Fibroblast of the aortic adventitia (primary cell): ENCODE measurements around the gene TSPAN16. TPM values are rescaled to one million over a fixed set of nuclear protein-coding genes. Genes with fewer than 3 reads are reported as not detected.

Experiments used
- DNase-seq: peaks from one replicate; pipeline ENCODE4 v3.0.0-alpha.2; 2010; ENCODE audit warnings: low read depth
- H3K4me3 ChIP-seq: 2 replicates; pipeline ENCODE4 v1.5.1; 2011; ENCODE audit warnings: low read depth, mild to moderate bottlenecking, control low read depth, low read length, moderate library complexity
- total RNA-seq: library from RNA; depleted of rRNA; stranded (reverse); fragments of >200 nt; gene quantifications from 2 replicates; pipeline ENCODE4 v1.2.3, GENCODE V29; 2012; ENCODE audit warnings: low replicate concordance
- TF ChIP-seq, protein P1 (sequence below): IDR thresholded peaks from 2 replicates; pipeline ENCODE4 v1.5.1; 2011; ENCODE audit warnings: mild to moderate bottlenecking, low read length, control low read depth, inconsistent platforms; ENCODE audit not compliant: insufficient read depth

Gene TSPAN16
- total RNA-seq, 1 donor = not detected

DNA sequence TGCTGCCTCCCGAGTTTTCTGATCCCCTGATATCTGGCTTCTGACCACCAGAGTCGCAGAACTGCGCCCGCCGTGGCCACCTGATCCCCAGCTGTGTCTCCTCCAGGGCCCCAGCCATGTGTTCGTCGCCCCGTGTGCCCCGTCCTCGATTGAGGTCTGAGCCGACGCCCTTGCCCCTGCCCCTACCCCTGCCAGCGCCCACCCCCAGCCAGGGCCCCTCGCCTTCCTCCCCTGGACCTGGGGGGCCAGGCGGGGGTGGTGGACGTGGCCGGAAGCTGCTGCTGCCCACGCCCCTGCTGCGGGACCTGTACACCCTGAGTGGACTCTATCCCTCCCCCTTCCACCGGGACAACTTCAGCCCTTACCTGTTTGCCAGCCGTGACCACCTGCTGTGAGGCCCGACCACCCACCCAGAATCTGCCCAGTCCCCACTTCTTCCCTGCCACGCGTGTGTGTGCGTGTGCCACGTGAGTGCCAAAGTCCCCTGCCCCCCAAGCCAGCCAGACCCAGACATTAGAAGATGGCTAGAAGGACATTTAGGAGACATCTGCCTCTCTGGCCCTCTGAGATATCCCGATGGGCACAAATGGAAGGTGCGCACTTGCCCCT lies 68.4 kb downstream of the TSPAN16 start:
- H3K4me3 ChIP-seq = no peak overlapping the region
- TF ChIP-seq, protein P1, sequence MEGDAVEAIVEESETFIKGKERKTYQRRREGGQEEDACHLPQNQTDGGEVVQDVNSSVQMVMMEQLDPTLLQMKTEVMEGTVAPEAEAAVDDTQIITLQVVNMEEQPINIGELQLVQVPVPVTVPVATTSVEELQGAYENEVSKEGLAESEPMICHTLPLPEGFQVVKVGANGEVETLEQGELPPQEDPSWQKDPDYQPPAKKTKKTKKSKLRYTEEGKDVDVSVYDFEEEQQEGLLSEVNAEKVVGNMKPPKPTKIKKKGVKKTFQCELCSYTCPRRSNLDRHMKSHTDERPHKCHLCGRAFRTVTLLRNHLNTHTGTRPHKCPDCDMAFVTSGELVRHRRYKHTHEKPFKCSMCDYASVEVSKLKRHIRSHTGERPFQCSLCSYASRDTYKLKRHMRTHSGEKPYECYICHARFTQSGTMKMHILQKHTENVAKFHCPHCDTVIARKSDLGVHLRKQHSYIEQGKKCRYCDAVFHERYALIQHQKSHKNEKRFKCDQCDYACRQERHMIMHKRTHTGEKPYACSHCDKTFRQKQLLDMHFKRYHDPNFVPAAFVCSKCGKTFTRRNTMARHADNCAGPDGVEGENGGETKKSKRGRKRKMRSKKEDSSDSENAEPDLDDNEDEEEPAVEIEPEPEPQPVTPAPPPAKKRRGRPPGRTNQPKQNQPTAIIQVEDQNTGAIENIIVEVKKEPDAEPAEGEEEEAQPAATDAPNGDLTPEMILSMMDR = no peak
- DNase-seq = no peak

DNA sequence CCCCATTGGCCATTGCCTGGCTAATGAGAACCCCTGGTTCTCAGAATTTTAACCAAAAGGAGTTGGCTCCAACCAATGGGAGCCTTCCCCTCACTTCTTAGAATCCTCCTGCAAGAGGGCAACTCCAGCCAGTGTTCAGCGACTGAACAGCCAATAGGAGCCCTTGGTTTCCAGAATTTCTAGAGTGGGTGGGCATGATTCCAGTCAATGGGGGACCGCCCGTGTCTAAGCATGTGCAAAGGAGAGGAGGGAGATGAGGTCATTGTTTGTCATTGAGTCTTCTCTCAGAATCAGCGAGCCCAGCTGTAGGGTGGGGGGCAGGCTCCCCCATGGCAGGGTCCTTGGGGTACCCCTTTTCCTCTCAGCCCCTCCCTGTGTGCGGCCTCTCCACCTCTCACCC lies 69.0 kb downstream of the TSPAN16 start:
- DNase-seq = no peak
- TF ChIP-seq, protein P1 = no peak
- no peak overlapping the region for H3K4me3 ChIP-seq

Other genes starting within 250 kb of the TSPAN16 start
- 116 and 217 TPM in 2 replicates for gene LDLR, start 206.7 kb upstream of the TSPAN16 start, total RNA-seq
- 8.9 and 49.0 TPM in 2 replicates for gene SPC24, start 140.4 kb upstream of the TSPAN16 start, total RNA-seq
- gene KANK2, start 98.6 kb upstream of the TSPAN16 start, total RNA-seq = 398 and 590 TPM in 2 replicates
- not detected in 2 replicates for gene ANGPTL8, start 56.5 kb upstream of the TSPAN16 start, total RNA-seq
- gene DOCK6, start 33.6 kb upstream of the TSPAN16 start, total RNA-seq = 13.6 and 19.7 TPM in 2 replicates
- gene RAB3D, start 43.5 kb downstream of the TSPAN16 start, total RNA-seq = 9.4 and 16.3 TPM in 2 replicates
- gene TMEM205, start 50.1 kb downstream of the TSPAN16 start, total RNA-seq = 56.8 and 79.6 TPM in 2 replicates
- 12.2 and 13.2 TPM in 2 replicates for gene CCDC159, start 50.4 kb downstream of the TSPAN16 start, total RNA-seq
- 9.4 and 14.3 TPM in 2 replicates for gene PLPPR2, start 59.3 kb downstream of the TSPAN16 start, total RNA-seq
- 0.41 and 0.45 TPM in 2 replicates for gene SWSAP1, start 78.5 kb downstream of the TSPAN16 start, total RNA-seq
- 8.3 and 11.4 TPM in 2 replicates for gene EPOR, start 88.2 kb downstream of the TSPAN16 start, total RNA-seq
- 0.41 and 2.3 TPM in 2 replicates for gene RGL3, start 123.2 kb downstream of the TSPAN16 start, total RNA-seq
- gene ODAD3, start 139.0 kb downstream of the TSPAN16 start, total RNA-seq = 0.08 and 0.45 TPM in 2 replicates
- gene PRKCSH, start 139.5 kb downstream of the TSPAN16 start, total RNA-seq = 113 and 115 TPM in 2 replicates
- gene ELAVL3, start 184.9 kb downstream of the TSPAN16 start, total RNA-seq = 0.45 TPM in 1 of 2 replicates, not detected in the other
- gene ZNF653, start 209.7 kb downstream of the TSPAN16 start, total RNA-seq = 3.2 and 5.9 TPM in 2 replicates
- gene ECSIT, start 233.0 kb downstream of the TSPAN16 start, total RNA-seq = 26.3 and 35.5 TPM in 2 replicates
- 2.2 and 4.2 TPM in 2 replicates for gene CNN1, start 242.7 kb downstream of the TSPAN16 start, total RNA-seq